Measurements from ENCODE around the gene FHIT.
A peak's percentile ranks its signal among the peaks of the same experiment; 100 is the strongest.
"Not testable (repeated sequence)": the region's sequence is repeated elsewhere in the genome, so short reads cannot be mapped to it uniquely, and the experiment has no call there.

The FHIT gene

DNA sequence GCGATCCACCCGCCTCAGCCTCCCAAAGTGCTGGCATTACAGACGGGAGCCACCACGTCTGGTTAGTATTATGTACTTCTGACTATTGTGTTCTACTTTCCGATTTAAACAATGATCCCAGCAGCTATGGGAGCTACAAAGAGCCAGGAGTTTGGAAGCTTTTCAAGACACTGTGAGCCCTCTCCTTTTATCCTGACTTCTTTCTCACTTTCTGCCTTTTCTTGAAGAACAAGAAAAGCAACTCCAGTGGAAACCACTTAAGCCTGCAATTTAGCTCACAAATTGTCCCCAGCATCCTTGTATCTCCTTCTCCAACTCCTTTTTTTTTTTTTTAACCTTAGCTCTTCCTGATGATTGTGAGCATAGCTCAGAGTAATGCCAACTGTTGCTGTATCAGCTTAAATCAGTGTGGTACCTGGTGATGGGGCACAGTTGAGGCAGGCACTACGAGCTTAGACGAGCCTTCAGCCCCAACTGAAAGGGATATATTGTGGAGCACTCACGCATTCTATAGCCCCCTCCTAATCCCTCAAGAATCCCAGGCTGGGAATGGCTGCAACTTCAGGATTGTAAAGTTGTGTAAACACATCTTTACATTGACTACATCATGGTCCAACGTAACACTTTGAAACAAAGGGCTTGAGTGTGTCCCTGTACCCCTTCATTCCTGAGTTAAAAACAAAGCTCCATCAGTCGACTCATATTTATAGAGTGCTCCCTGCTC lies 677.0 kb downstream of the FHIT start:
- H3K9me3 ChIP-seq, result no peaks in the 10 kb centered on the region
- H3K9ac ChIP-seq, result no peak overlapping the region
- no peaks in the 10 kb centered on the region for H4K20me1 ChIP-seq
- H3K4me2 ChIP-seq, result no peak overlapping the region
- no peaks in the 10 kb centered on the region for H3K4me1 ChIP-seq
- H3K27ac ChIP-seq, result no peak overlapping the region
- H3K27me3 ChIP-seq, result no peaks in the 10 kb centered on the region
- no peak for TF ChIP-seq Cebpa-rat (IDR thresholded peaks at IDR 0.05)
- no peak overlapping the region for H3K4me3 ChIP-seq
- H3K36me3 ChIP-seq, result no peaks in the 10 kb centered on the region

DNA sequence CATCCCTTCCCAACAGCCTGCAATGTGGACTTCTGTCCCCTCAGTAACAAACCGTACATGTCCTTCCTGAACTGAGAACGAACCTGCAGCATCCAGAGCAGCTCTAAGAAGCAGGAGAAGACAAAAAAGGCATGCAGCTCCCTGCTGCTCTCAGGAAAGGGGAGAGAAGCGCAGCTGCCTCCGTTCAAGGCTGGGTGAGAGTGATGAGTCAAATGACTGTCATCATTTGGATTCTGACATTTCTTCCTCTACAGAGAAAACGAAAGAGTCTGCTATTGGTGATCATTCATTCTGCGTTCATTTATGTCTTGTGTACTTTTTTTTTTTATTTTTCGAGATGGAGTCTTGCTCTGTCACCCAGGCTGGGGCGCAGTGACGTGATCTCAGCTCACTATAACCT lies 677.8 kb downstream of the FHIT start:
- no peaks in the 10 kb centered on the region for H3K36me3 ChIP-seq
- no peaks in the 10 kb centered on the region for H3K27me3 ChIP-seq
- H3K9me3 ChIP-seq, result no peaks in the 10 kb centered on the region
- no peaks in the 10 kb centered on the region for H4K20me1 ChIP-seq
- H3K27ac ChIP-seq, result no peak overlapping the region
- H3K4me2 ChIP-seq, result no peak overlapping the region
- H3K4me3 ChIP-seq, result no peak overlapping the region
- TF ChIP-seq Cebpa-rat (IDR thresholded peaks at IDR 0.05), result no peak
- H3K9ac ChIP-seq, result no peak overlapping the region
- H3K4me1 ChIP-seq, result no peaks in the 10 kb centered on the region

DNA sequence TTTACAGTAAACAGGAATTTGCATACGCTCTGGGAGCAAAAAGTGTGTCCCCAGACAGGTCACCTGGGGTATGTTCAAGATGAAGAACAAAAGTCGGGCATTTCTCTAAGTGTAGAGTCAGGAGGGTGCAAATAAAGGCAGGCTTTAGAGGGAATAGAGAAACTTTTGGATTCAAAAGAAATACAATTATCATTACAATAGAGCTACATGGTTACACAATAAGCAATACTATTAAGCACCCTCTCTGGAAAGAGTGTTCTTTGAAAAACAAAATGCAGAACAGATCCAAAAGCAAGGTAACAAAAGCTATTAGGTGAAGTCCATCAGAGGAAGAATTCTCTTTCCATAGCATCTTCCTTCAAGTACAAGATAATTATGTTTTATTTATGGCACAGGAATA lies 679.7 kb downstream of the FHIT start:
- no peaks in the 10 kb centered on the region for H3K36me3 ChIP-seq
- no peaks in the 10 kb centered on the region for H3K27me3 ChIP-seq
- H3K4me2 ChIP-seq, result no peak overlapping the region
- no peaks in the 10 kb centered on the region for H3K4me1 ChIP-seq
- no peak overlapping the region for H3K4me3 ChIP-seq
- H4K20me1 ChIP-seq, result no peaks in the 10 kb centered on the region
- no peak overlapping the region for H3K9ac ChIP-seq
- no peaks in the 10 kb centered on the region for H3K9me3 ChIP-seq
- no peak overlapping the region for H3K27ac ChIP-seq
- no peak for TF ChIP-seq Cebpa-rat (IDR thresholded peaks at IDR 0.05)

DNA sequence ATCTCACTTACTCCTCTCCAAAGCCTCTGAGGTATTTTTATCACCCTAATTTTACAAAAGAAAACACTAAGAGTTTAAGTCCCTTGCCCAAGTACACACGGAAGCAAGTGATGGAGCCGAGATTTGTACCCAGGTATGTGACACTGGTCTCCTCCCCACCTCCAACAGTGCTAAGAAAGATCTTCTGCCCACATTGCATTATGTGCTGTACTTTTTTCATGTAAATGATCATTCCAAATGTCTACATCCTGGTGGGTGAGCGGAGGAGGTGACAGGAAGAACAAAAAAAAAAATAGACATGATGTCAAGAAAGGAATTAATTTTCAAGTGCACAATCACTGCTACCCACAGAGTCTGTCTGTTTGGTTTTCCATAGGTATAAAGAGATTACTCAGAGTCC lies 694.1 kb downstream of the FHIT start:
- Histone ChIP-seq H4K20me1 (no peaks in the 10 kb centered on the region), H3K4me1 (peaks cover 12% of the 10 kb centered on the region), H3K4me2 (no peak overlapping the region), H3K36me3 (no peaks in the 10 kb centered on the region), H3K4me3 (no peak overlapping the region), H3K9ac (no peak overlapping the region), H3K9me3 (no peaks in the 10 kb centered on the region), H3K27me3 (no peaks in the 10 kb centered on the region), H3K27ac (no peak overlapping the region)
- no peak for TF ChIP-seq Cebpa-rat (IDR thresholded peaks at IDR 0.05)

DNA sequence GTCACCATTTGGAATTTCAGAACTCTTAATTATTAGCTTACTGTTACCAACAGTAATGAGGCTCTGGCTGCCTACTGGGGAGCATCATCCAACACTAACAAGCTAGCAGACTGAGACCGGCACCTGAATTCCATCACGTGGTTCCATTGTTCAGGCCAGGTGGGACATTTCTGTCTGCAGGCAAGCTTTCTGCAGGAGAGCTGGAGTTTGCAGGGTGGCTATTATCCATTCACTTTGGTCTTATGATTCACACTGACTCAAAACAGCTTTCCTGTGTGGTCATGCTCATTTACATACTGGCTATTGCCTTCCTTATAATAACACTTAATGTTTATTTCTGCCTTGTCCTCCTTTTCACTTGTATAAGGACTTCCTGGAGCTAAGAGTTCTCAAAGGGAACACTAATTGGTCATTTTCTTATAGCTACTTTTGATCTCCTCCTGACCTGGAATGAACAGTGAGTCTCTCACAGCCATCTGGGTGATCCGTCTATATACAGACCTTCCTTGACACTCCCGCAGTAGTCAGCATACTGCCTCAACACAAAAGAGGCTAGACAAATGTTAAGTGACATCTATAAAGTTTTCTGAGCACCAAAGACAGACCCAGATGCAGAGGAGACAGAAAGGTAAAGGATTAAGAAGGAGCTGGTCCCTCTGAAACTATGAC lies 695.4 kb downstream of the FHIT start:
- no peaks in the 10 kb centered on the region for H3K27me3 ChIP-seq
- no peak overlapping the region for H3K4me3 ChIP-seq
- no peaks in the 10 kb centered on the region for H4K20me1 ChIP-seq
- H3K4me1 ChIP-seq, result peaks cover 12% of the 10 kb centered on the region
- no peaks in the 10 kb centered on the region for H3K36me3 ChIP-seq
- no peaks in the 10 kb centered on the region for H3K9me3 ChIP-seq
- no peak overlapping the region for H3K9ac ChIP-seq
- H3K27ac ChIP-seq, result no peak overlapping the region
- H3K4me2 ChIP-seq, result peak overlapping the region; percentile 14
- TF ChIP-seq Cebpa-rat (IDR thresholded peaks at IDR 0.05), result no peak

DNA sequence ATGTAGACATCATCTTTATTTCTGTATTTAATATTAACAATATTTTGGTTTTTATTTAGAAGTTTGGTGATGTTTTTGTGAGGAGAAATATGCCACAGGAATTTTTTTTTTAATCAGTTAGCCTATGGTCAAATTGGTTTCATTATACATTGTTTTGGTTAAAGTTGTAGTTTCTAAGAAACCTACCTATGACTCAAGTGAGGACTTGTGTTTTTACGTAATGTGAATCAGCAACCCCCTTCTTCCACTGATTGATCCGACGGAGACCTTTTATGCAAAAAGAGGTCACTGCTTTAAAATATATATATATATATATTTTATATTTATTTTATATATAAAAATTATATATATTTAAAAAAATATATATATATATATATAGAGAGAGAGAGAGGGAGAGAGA lies 698.1 kb downstream of the FHIT start:
- Histone ChIP-seq H3K4me3 (no peak overlapping the region), H3K27me3 (no peaks in the 10 kb centered on the region), H3K36me3 (no peaks in the 10 kb centered on the region), H3K9me3 (no peaks in the 10 kb centered on the region), H3K4me2 (no peak overlapping the region), H3K27ac (no peak overlapping the region), H3K9ac (no peak overlapping the region), H4K20me1 (no peaks in the 10 kb centered on the region), H3K4me1 (peaks cover 12% of the 10 kb centered on the region)
- no peak for TF ChIP-seq Cebpa-rat (IDR thresholded peaks at IDR 0.05)

DNA sequence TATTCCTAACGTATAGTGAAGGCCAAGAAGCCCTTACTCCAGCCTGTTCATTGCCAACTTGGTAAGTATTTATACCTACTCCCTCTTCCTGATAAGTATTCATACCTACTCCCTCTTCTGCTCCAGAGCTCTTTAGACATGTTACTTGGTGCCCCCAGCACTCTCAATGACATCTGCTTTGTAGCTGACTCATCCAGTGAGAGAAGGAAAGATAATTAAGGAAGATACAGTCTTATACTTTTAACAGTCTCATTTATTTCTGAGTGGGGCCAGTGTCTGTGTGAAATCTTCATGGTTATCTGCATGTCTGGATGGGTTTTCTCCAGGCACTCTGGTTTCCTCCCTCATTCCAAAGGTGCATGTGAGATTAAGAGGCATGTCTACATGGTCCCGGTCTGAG lies 698.7 kb downstream of the FHIT start:
- H3K27me3 ChIP-seq, result no peaks in the 10 kb centered on the region
- no peaks in the 10 kb centered on the region for H3K36me3 ChIP-seq
- H4K20me1 ChIP-seq, result no peaks in the 10 kb centered on the region
- H3K9me3 ChIP-seq, result no peaks in the 10 kb centered on the region
- no peak overlapping the region for H3K4me3 ChIP-seq
- H3K27ac ChIP-seq, result no peak overlapping the region
- TF ChIP-seq Cebpa-rat (IDR thresholded peaks at IDR 0.05), result no peak
- H3K9ac ChIP-seq, result no peak overlapping the region
- no peak overlapping the region for H3K4me2 ChIP-seq
- H3K4me1 ChIP-seq, result peaks cover 12% of the 10 kb centered on the region

DNA sequence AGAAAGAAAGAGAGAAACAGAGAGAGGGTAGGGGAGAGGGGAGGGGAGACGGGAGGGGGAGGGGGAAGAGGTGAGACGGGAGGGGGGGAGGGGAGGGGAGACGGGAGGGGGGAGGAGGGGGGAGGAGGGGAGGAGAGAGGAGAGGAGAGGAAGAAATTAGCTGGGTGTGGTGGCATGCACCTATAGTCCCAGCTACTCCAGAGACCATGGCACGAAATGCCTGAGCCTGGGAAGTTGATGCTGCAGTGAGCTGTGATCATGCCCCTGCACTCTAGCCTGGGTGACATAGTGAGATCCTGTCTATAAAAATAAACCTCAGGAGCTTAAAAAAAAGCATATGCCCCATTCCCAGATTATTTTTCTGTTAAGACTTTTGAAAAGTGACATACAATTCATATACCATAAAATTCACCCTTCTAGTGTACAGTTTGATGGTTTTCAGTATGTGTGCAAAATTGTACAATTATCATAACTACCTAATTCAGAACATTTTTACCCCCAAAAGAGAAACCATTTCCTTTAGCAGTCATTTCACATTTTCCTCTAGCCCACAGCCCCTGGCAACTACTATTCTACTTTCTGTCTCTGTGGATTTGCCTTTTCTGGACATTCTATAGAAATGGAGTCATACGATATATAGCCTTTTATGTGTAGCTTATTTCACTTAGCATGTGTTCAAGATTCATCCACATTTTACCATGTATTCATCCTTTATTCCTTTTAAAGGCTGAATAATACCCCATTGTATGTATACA lies 699.6 kb downstream of the FHIT start:
- TF ChIP-seq Cebpa-rat (IDR thresholded peaks at IDR 0.05), result no peak
- Histone ChIP-seq H3K4me3 (no peak overlapping the region), H3K9ac (no peak overlapping the region), H3K4me1 (peaks cover 12% of the 10 kb centered on the region), H3K27ac (no peak overlapping the region), H3K27me3 (no peaks in the 10 kb centered on the region), H3K4me2 (no peak overlapping the region), H4K20me1 (no peaks in the 10 kb centered on the region), H3K36me3 (no peaks in the 10 kb centered on the region), H3K9me3 (no peaks in the 10 kb centered on the region)

DNA sequence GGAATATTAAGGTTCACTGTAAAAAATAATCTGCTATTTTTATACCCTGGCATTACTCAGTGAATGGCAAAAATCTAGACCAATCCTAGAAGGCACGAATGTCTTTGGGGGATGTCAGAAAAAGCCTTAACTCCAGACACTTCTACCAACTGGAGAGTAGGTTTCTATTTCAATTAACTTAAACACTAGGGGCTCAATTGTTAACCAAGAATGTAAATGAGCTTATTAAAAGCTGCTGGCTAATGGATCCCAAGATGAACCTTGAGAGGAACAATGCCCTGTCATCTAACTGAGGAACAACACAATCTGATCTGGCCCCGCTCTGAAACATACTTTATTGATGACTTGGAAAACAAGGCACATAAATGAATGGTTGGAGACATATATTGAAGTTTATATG lies 701.4 kb downstream of the FHIT start:
- no peak overlapping the region for H3K4me2 ChIP-seq
- H3K4me3 ChIP-seq, result no peak overlapping the region

DNA sequence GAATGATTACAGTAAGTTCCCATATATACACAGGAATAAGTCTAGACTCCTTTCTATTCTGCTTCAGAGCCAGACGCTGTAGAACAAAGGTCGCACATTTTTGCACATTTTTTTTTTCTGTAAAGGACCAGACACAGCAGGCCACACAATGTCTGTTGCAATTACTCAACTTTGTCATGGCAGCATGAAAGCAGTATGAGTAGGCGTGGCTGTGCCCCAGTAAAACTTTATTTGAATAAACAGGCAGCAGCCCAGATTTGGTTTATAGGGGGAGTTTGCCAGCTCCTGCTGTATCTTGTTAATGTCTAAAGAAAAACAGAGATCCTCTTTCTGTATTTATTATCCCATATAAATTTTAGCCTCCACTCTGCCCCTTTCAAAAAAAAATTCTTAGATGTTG lies 708.3 kb downstream of the FHIT start:
- Histone ChIP-seq H3K36me3 (no peaks in the 10 kb centered on the region), H3K4me1 (no peaks in the 10 kb centered on the region), H3K9me3 (no peaks in the 10 kb centered on the region), H3K4me3 (no peak overlapping the region), H3K27ac (no peak overlapping the region), H3K4me2 (no peak overlapping the region), H3K9ac (no peak overlapping the region), H3K27me3 (no peaks in the 10 kb centered on the region), H4K20me1 (no peaks in the 10 kb centered on the region)
- no peak for TF ChIP-seq Cebpa-rat (IDR thresholded peaks at IDR 0.05)

More for the DNA sequence above, 701.4 kb downstream of the FHIT start:
- H4K20me1 ChIP-seq, result no peaks in the 10 kb centered on the region
- no peak overlapping the region for H3K9ac ChIP-seq
- no peak overlapping the region for H3K27ac ChIP-seq
- H3K4me1 ChIP-seq, result no peaks in the 10 kb centered on the region
- H3K9me3 ChIP-seq, result no peaks in the 10 kb centered on the region
- no peaks in the 10 kb centered on the region for H3K27me3 ChIP-seq
- no peak for TF ChIP-seq Cebpa-rat (IDR thresholded peaks at IDR 0.05)
- H3K36me3 ChIP-seq, result no peaks in the 10 kb centered on the region

DNA sequence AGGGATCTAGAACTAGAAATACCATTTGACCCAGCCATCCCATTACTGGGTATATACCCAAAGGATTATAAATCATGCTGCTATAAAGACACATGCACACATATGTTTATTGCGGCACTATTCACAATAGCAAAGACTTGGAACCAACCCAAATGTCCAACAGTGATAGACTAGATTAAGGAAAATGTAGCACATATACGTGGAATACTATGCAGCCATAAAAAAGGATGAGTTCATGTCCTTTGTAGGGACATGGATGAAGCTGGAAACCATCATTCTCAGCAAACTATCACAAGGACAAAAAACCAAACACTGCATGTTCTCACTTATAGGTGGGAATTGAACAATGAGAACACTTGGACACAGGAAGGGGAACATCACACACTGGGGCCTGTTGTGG lies 711.9 kb downstream of the FHIT start:
- not testable (repeated sequence) for H3K36me3 ChIP-seq, H3K9ac ChIP-seq, H3K27me3 ChIP-seq, H3K4me2 ChIP-seq, H3K4me3 ChIP-seq, H4K20me1 ChIP-seq, H3K9me3 ChIP-seq, H3K27ac ChIP-seq, H3K4me1 ChIP-seq

Data from BLaER1 (cell line).